NCI-H2081 treated with DMSO at 0.1 percent for 48 hours (cell line): Measurements from ENCODE around the gene MAGEF1.

Experiments
- DNase-seq: peaks from one replicate; lab custom pipeline; 2025; lab: John Stamatoyannopoulos, UW

Gene MAGEF1

GRCh38 chr3:184690192-184690883 is 21.5 kb downstream of the MAGEF1 start:
- no peak for DNase-seq

GRCh38 chr3:184688882-184689271 is 23.0 kb downstream of the MAGEF1 start:
- no peak for DNase-seq

- no peak for DNase-seq
Observed at GRCh38 chr3:184688251-184688881, 23.5 kb downstream of the MAGEF1 start.

- no peak for DNase-seq
Observed at GRCh38 chr3:184687363-184688015, 24.4 kb downstream of the MAGEF1 start.

GRCh38 chr3:184685646-184686045 is 26.2 kb downstream of the MAGEF1 start:
- DNase-seq, result no peak

- DNase-seq, result no peak
Observed at GRCh38 chr3:184685055-184685454, 26.8 kb downstream of the MAGEF1 start.

GRCh38 chr3:184683900-184684560 is 27.8 kb downstream of the MAGEF1 start:
- no peak for DNase-seq

- no peak for DNase-seq
Observed at GRCh38 chr3:184683234-184683633, 28.6 kb downstream of the MAGEF1 start.

GRCh38 chr3:184682671-184683070 is 29.2 kb downstream of the MAGEF1 start:
- DNase-seq, result no peak

- no peak for DNase-seq
Observed at GRCh38 chr3:184680385-184681345, 31.2 kb downstream of the MAGEF1 start.

- no peak for DNase-seq
Observed at GRCh38 chr3:184679056-184679816, 32.6 kb downstream of the MAGEF1 start.

GRCh38 chr3:184678317-184679055 is 33.4 kb downstream of the MAGEF1 start:
- DNase-seq, result no peak

- DNase-seq, result no peak
Observed at GRCh38 chr3:184677344-184678316, 34.2 kb downstream of the MAGEF1 start.

GRCh38 chr3:184676927-184677326 is 34.9 kb downstream of the MAGEF1 start:
- DNase-seq, result no peak

GRCh38 chr3:184674626-184675025 is 37.2 kb downstream of the MAGEF1 start:
- DNase-seq, result no peak

- DNase-seq, result no peak
Observed at GRCh38 chr3:184672977-184673870, 38.6 kb downstream of the MAGEF1 start.

- DNase-seq, result no peak
Observed at GRCh38 chr3:184672335-184672734, 39.5 kb downstream of the MAGEF1 start.

GRCh38 chr3:184670091-184670602 is 41.7 kb downstream of the MAGEF1 start:
- no peak for DNase-seq
